ENCODE data around the gene KCNT2.

KCNT2 gene

GRCh38 chr1:196207612-196208217 is 400.5 kb downstream of the KCNT2 start:
- no peak for DNase-seq

- DNase-seq, result no peak
Measured at GRCh38 chr1:196205882-196206281, 402.4 kb downstream of the KCNT2 start.

GRCh38 chr1:196196486-196196885 is 411.8 kb downstream of the KCNT2 start:
- no peak for DNase-seq

GRCh38 chr1:196193896-196194559 is 414.2 kb downstream of the KCNT2 start:
- no peak for DNase-seq

GRCh38 chr1:196183941-196184340 is 424.3 kb downstream of the KCNT2 start:
- DNase-seq, result no peak

GRCh38 chr1:196181594-196181878 is 426.7 kb downstream of the KCNT2 start:
- no peak for DNase-seq

- no peak for DNase-seq
Measured at GRCh38 chr1:196180847-196181593, 427.2 kb downstream of the KCNT2 start.

GRCh38 chr1:196178083-196178635 is 430.1 kb downstream of the KCNT2 start:
- no peak for DNase-seq
